ENCODE data around the gene ZNRF3.

ZNRF3 gene

GRCh38 chr22:28894334-28894733, 11.0 kb downstream of the ZNRF3 start:
- no peaks in the 10 kb centered on the region for H3K27me3 ChIP-seq (ENCODE audit: control insufficient read depth in 1 of 2, insufficient read depth in 2 of 2, low read length in 2 of 2)
- peaks cover 18 to 21% of the 10 kb centered on the region in 2 donors for H3K4me1 ChIP-seq (ENCODE audit: control insufficient read depth in 1 of 2, insufficient read depth in 2 of 2, low read length in 2 of 2)
- no peak overlapping the region for H3K9ac ChIP-seq (ENCODE audit: low read depth in 1 of 2, low read length in 2 of 2)
- no peaks in the 10 kb centered on the region for H3K9me3 ChIP-seq (ENCODE audit: control insufficient read depth in 1 of 2, low read length in 2 of 2)
- H3K27ac ChIP-seq (ENCODE audit: low read depth, low read length), result no peak overlapping the region
- peaks cover 0 to 2% of the 10 kb centered on the region in 2 donors for H3K36me3 ChIP-seq (ENCODE audit: control insufficient read depth in 1 of 2, insufficient read depth in 2 of 2, low read length in 2 of 2)
- H3K4me3 ChIP-seq (ENCODE audit: low read depth in 1 of 2, low read length in 2 of 2), result no peak overlapping the region

- Histone ChIP-seq H3K4me1 (ENCODE audit: control insufficient read depth in 1 of 2, insufficient read depth in 2 of 2, low read length in 2 of 2) (peaks cover 18 to 21% of the 10 kb centered on the region in 2 donors), H3K9ac (ENCODE audit: low read depth in 1 of 2, low read length in 2 of 2) (no peak overlapping the region), H3K4me3 (ENCODE audit: low read depth in 1 of 2, low read length in 2 of 2) (no peak overlapping the region), H3K36me3 (ENCODE audit: control insufficient read depth in 1 of 2, insufficient read depth in 2 of 2, low read length in 2 of 2) (no peaks in the 10 kb centered on the region), H3K9me3 (ENCODE audit: control insufficient read depth in 1 of 2, low read length in 2 of 2) (no peaks in the 10 kb centered on the region), H3K27ac (ENCODE audit: low read depth, low read length) (no peak overlapping the region), H3K27me3 (ENCODE audit: control insufficient read depth in 1 of 2, insufficient read depth in 2 of 2, low read length in 2 of 2) (no peaks in the 10 kb centered on the region)
Observed at GRCh38 chr22:28894807-28895206, 11.4 kb downstream of the ZNRF3 start.

DNA sequence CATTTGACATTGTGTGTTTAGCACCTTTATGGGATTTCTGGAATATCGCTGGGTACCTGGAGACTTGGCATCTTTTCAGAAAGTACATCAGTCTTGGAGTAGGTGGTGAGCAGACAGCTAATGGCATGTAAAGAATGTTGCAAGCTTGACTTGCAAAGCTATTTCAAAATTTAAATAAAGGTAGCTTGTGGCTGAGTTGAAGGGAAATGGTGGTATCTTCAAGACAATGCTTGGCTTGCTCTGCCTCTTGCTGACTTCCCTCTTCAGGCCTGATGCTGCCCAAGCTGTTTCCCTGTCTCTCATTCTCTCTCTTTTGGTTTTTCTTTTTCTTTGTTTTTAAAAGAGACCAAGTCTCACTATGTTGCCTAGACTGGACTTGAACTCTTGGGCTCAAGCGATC, 13.2 kb downstream of the ZNRF3 start:
- Histone ChIP-seq H3K27ac (ENCODE audit: low read depth, low read length) (no peak overlapping the region), H3K4me1 (ENCODE audit: control insufficient read depth in 1 of 2, insufficient read depth in 2 of 2, low read length in 2 of 2) (peaks cover 16 to 19% of the 10 kb centered on the region in 2 donors), H3K36me3 (ENCODE audit: control insufficient read depth in 1 of 2, insufficient read depth in 2 of 2, low read length in 2 of 2) (no peaks in the 10 kb centered on the region), H3K4me3 (ENCODE audit: low read depth in 1 of 2, low read length in 2 of 2) (no peak overlapping the region), H3K9me3 (ENCODE audit: control insufficient read depth in 1 of 2, low read length in 2 of 2) (no peaks in the 10 kb centered on the region), H3K27me3 (ENCODE audit: control insufficient read depth in 1 of 2, insufficient read depth in 2 of 2, low read length in 2 of 2) (no peaks in the 10 kb centered on the region), H3K9ac (ENCODE audit: low read depth in 1 of 2, low read length in 2 of 2) (no peak overlapping the region)

GRCh38 chr22:28898233-28898629, 14.9 kb downstream of the ZNRF3 start:
- Histone ChIP-seq H3K27ac (ENCODE audit: low read depth, low read length) (no peak overlapping the region), H3K27me3 (ENCODE audit: control insufficient read depth in 1 of 2, insufficient read depth in 2 of 2, low read length in 2 of 2) (no peaks in the 10 kb centered on the region), H3K4me1 (ENCODE audit: control insufficient read depth in 1 of 2, insufficient read depth in 2 of 2, low read length in 2 of 2) (peaks cover 15 to 19% of the 10 kb centered on the region in 2 donors), H3K36me3 (ENCODE audit: control insufficient read depth in 1 of 2, insufficient read depth in 2 of 2, low read length in 2 of 2) (no peaks in the 10 kb centered on the region), H3K4me3 (ENCODE audit: low read depth in 1 of 2, low read length in 2 of 2) (no peak overlapping the region), H3K9me3 (ENCODE audit: control insufficient read depth in 1 of 2, low read length in 2 of 2) (no peaks in the 10 kb centered on the region), H3K9ac (ENCODE audit: low read depth in 1 of 2, low read length in 2 of 2) (no peak overlapping the region)

DNA sequence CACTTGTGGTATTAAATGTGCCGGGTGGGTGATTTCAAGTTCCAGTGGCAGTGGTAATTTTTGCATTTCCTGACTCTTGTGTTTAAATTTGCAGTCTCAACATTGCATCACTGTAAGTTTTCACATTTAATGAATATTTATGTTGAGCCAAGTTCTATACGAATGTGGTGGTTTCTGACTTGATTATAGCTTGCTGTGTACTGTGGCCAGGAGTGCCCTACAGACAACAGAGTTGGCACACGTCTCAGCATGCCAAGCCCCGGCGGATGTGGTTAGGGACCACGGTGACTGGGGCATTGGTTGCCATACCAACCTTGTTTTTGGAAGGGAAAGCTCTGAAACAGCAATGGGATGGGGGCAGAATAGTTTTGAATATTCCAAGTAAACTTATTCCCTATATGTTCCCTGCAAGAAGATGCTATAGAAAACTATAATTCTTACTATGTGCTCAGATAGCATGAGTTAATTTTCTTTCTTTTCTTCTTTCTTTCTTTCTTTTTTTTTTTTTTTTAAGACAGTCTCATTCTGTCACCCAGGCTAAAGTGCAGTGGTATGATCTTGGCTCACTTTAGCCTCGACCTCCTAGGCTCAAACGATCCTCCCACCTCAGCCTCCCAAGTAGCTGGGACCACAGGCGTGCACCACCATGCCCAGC, 16.0 kb downstream of the ZNRF3 start:
- peaks cover 24 to 28% of the 10 kb centered on the region in 2 donors for H3K4me1 ChIP-seq (ENCODE audit: control insufficient read depth in 1 of 2, insufficient read depth in 2 of 2, low read length in 2 of 2)
- H3K27me3 ChIP-seq (ENCODE audit: control insufficient read depth in 1 of 2, insufficient read depth in 2 of 2, low read length in 2 of 2), result no peaks in the 10 kb centered on the region
- H3K9ac ChIP-seq (ENCODE audit: low read depth in 1 of 2, low read length in 2 of 2), result no peak overlapping the region
- H3K27ac ChIP-seq (ENCODE audit: low read depth, low read length), result no peak overlapping the region
- H3K9me3 ChIP-seq (ENCODE audit: control insufficient read depth in 1 of 2, low read length in 2 of 2), result no peaks in the 10 kb centered on the region
- no peaks in the 10 kb centered on the region for H3K36me3 ChIP-seq (ENCODE audit: control insufficient read depth in 1 of 2, insufficient read depth in 2 of 2, low read length in 2 of 2)
- H3K4me3 ChIP-seq (ENCODE audit: low read depth in 1 of 2, low read length in 2 of 2), result no peak overlapping the region

- H3K4me3 ChIP-seq (ENCODE audit: low read depth in 1 of 2, low read length in 2 of 2), result no peak overlapping the region
- no peaks in the 10 kb centered on the region for H3K9me3 ChIP-seq (ENCODE audit: control insufficient read depth in 1 of 2, low read length in 2 of 2)
- H3K36me3 ChIP-seq (ENCODE audit: control insufficient read depth in 1 of 2, insufficient read depth in 2 of 2, low read length in 2 of 2), result no peaks in the 10 kb centered on the region
- peaks cover 26 to 28% of the 10 kb centered on the region in 2 donors for H3K4me1 ChIP-seq (ENCODE audit: control insufficient read depth in 1 of 2, insufficient read depth in 2 of 2, low read length in 2 of 2)
- no peak overlapping the region for H3K9ac ChIP-seq (ENCODE audit: low read depth in 1 of 2, low read length in 2 of 2)
- H3K27me3 ChIP-seq (ENCODE audit: control insufficient read depth in 1 of 2, insufficient read depth in 2 of 2, low read length in 2 of 2), result no peaks in the 10 kb centered on the region
- H3K27ac ChIP-seq (ENCODE audit: low read depth, low read length), result no peak overlapping the region
Observed at GRCh38 chr22:28900379-28900925, 17.1 kb downstream of the ZNRF3 start.

DNA sequence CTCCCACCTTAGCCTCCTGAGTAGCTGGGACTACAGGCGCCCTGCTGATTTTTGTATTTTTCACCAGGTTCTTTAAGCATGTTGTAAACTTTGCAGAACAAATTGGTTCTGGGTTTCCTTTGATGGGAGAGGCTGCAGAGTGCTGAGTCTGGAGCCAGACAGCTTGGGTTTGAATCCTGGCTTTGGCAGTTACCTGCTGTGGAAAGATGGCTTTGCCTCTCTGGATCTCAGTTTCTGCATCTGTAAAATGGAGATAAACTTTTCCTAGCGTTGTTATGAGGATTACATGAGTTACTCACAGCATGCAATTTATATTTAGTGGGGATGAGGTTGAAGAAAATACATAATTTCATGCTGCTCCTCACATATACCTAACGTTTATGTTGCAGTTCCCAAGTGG, 19.1 kb downstream of the ZNRF3 start:
- Histone ChIP-seq H3K9me3 (ENCODE audit: control insufficient read depth in 1 of 2, low read length in 2 of 2) (no peaks in the 10 kb centered on the region), H3K27me3 (ENCODE audit: control insufficient read depth in 1 of 2, insufficient read depth in 2 of 2, low read length in 2 of 2) (no peaks in the 10 kb centered on the region), H3K4me3 (ENCODE audit: low read depth in 1 of 2, low read length in 2 of 2) (no peak overlapping the region), H3K9ac (ENCODE audit: low read depth in 1 of 2, low read length in 2 of 2) (no peak overlapping the region), H3K27ac (ENCODE audit: low read depth, low read length) (no peak overlapping the region), H3K4me1 (ENCODE audit: control insufficient read depth in 1 of 2, insufficient read depth in 2 of 2, low read length in 2 of 2) (peaks cover 31% of the 10 kb centered on the region in 2 donors), H3K36me3 (ENCODE audit: control insufficient read depth in 1 of 2, insufficient read depth in 2 of 2, low read length in 2 of 2) (no peaks in the 10 kb centered on the region)

GRCh38 chr22:28903080-28903479, 19.7 kb downstream of the ZNRF3 start:
- Histone ChIP-seq H3K36me3 (ENCODE audit: control insufficient read depth in 1 of 2, insufficient read depth in 2 of 2, low read length in 2 of 2) (no peaks in the 10 kb centered on the region), H3K27ac (ENCODE audit: low read depth, low read length) (no peak overlapping the region), H3K9ac (ENCODE audit: low read depth in 1 of 2, low read length in 2 of 2) (no peak overlapping the region), H3K4me3 (ENCODE audit: low read depth in 1 of 2, low read length in 2 of 2) (no peak overlapping the region), H3K4me1 (ENCODE audit: control insufficient read depth in 1 of 2, insufficient read depth in 2 of 2, low read length in 2 of 2) (peaks cover 33 to 37% of the 10 kb centered on the region in 2 donors), H3K27me3 (ENCODE audit: control insufficient read depth in 1 of 2, insufficient read depth in 2 of 2, low read length in 2 of 2) (no peaks in the 10 kb centered on the region), H3K9me3 (ENCODE audit: control insufficient read depth in 1 of 2, low read length in 2 of 2) (no peaks in the 10 kb centered on the region)

DNA sequence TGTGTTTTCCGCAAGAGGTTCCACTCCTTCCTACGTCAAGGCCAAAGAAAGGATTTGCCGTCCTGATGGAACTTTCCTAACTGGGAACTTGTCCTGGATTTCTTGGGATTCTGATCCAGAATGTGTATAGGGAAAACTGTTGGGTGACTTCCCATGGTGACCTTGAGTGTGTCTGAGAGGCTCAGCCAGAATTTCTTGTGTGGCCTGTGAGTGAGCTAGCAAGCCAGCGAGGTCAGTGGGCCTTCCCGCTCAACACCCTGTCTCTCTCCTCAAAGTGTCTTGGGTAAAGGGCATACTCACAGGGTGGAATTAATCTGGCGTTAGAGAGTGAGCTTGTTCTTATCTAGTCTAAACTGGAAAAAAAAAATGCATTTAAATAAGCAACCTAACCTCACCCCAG, 20.4 kb downstream of the ZNRF3 start:
- H3K27me3 ChIP-seq (ENCODE audit: control insufficient read depth in 1 of 2, insufficient read depth in 2 of 2, low read length in 2 of 2), result no peaks in the 10 kb centered on the region
- no peak overlapping the region for H3K4me3 ChIP-seq (ENCODE audit: low read depth in 1 of 2, low read length in 2 of 2)
- H3K36me3 ChIP-seq (ENCODE audit: control insufficient read depth in 1 of 2, insufficient read depth in 2 of 2, low read length in 2 of 2), result no peaks in the 10 kb centered on the region
- H3K9me3 ChIP-seq (ENCODE audit: control insufficient read depth in 1 of 2, low read length in 2 of 2), result no peaks in the 10 kb centered on the region
- H3K4me1 ChIP-seq (ENCODE audit: control insufficient read depth in 1 of 2, insufficient read depth in 2 of 2, low read length in 2 of 2), result peaks cover 39 to 42% of the 10 kb centered on the region in 2 donors
- no peak overlapping the region for H3K9ac ChIP-seq (ENCODE audit: low read depth in 1 of 2, low read length in 2 of 2)
- H3K27ac ChIP-seq (ENCODE audit: low read depth, low read length), result no peak overlapping the region

GRCh38 chr22:28904211-28904896, 21.0 kb downstream of the ZNRF3 start:
- H3K9ac ChIP-seq (ENCODE audit: low read depth in 1 of 2, low read length in 2 of 2), result no peak overlapping the region
- no peak overlapping the region for H3K4me3 ChIP-seq (ENCODE audit: low read depth in 1 of 2, low read length in 2 of 2)
- no peaks in the 10 kb centered on the region for H3K36me3 ChIP-seq (ENCODE audit: control insufficient read depth in 1 of 2, insufficient read depth in 2 of 2, low read length in 2 of 2)
- peaks cover 41 to 42% of the 10 kb centered on the region in 2 donors for H3K4me1 ChIP-seq (ENCODE audit: control insufficient read depth in 1 of 2, insufficient read depth in 2 of 2, low read length in 2 of 2)
- no peaks in the 10 kb centered on the region for H3K9me3 ChIP-seq (ENCODE audit: control insufficient read depth in 1 of 2, low read length in 2 of 2)
- no peak overlapping the region for H3K27ac ChIP-seq (ENCODE audit: low read depth, low read length)
- H3K27me3 ChIP-seq (ENCODE audit: control insufficient read depth in 1 of 2, insufficient read depth in 2 of 2, low read length in 2 of 2), result no peaks in the 10 kb centered on the region

All from duodenal mucosa (tissue), 2 donors.